GM21423 (cell line): ENCODE measurements around the gene FN3K.
"Not testable (repeated sequence)": the region's sequence is repeated elsewhere in the genome, so short reads cannot be mapped to it uniquely, and the experiment has no call there.

ENCODE experiments used
- ATAC-seq: cut with Tn5 transposase; IDR thresholded peaks from one replicate; pipeline ENCODE4 v1.9.1; 2021; ENCODE audit warnings: mild to moderate bottlenecking, moderate library complexity; ENCODE audit not compliant: unreplicated experiment

The FN3K gene

GRCh38 chr17:82736511-82737185 lies 1.2 kb downstream of the FN3K start:
- no peak for ATAC-seq

GRCh38 chr17:82737967-82738877 lies 2.8 kb downstream of the FN3K start:
- no peak for ATAC-seq

GRCh38 chr17:82740906-82741759 lies 5.7 kb downstream of the FN3K start:
- no peak for ATAC-seq

GRCh38 chr17:82743344-82744219 lies 8.2 kb downstream of the FN3K start:
- no peak for ATAC-seq

- ATAC-seq = not testable (repeated sequence)
Observed at GRCh38 chr17:82744736-82745135, 9.3 kb downstream of the FN3K start.

DNA sequence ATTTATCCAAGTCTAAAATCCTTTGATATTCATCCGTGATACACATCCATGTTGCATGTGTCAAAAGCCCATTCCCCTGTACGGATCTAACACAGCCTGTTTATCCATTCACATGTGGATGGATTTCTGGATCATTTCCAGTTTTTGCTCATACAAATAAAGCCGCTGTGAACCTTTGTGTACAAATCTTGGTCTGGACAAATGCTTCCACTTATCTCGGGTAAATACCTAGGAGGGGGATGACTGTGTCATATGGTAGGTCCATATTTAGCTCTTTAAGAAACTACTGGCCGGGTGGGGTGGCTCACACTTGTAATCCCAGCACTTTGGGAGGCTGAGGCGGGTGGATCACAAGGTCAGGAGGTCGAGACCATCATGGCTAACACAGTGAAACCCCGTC lies 10.1 kb downstream of the FN3K start:
- ATAC-seq = no peak

DNA sequence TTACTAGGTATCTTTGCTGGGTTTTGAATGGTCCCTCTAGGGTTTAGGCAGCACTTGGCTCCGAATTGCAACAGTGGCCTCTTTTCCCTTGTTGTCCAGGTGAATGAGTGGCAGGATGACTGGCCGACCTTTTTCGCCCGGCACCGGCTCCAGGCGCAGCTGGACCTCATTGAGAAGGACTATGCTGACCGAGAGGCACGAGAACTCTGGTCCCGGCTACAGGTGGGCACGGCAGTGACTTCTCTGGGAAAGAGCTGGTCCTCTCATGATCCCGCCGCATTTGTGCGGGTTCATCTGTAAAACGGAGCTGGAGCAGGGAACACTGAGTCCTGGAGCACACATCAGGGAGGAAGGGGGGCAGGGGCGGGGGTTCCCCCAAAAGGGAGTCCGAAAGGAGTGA lies 13.3 kb downstream of the FN3K start:
- no peak for ATAC-seq

DNA sequence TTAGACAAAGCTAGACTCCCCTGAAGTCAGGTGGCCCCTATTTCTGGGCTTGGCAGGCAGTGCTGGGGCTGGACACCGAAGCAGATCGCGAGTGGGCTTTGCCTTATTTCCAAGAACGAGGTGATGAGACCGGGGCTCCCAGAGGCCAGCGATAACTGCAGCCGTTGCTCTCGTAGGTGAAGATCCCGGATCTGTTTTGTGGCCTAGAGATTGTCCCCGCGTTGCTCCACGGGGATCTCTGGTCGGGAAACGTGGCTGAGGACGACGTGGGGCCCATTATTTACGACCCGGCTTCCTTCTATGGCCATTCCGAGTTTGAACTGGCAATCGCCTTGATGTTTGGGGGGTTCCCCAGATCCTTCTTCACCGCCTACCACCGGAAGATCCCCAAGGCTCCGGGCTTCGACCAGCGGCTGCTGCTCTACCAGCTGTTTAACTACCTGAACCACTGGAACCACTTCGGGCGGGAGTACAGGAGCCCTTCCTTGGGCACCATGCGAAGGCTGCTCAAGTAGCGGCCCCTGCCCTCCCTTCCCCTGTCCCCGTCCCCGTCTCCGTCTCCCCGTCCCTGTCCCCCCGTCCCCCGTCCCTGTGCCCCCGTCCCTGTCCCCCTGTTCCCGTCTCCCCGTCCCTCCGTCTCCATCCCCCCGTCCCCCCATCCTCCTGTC lies 15.0 kb downstream of the FN3K start:
- no peak for ATAC-seq

DNA sequence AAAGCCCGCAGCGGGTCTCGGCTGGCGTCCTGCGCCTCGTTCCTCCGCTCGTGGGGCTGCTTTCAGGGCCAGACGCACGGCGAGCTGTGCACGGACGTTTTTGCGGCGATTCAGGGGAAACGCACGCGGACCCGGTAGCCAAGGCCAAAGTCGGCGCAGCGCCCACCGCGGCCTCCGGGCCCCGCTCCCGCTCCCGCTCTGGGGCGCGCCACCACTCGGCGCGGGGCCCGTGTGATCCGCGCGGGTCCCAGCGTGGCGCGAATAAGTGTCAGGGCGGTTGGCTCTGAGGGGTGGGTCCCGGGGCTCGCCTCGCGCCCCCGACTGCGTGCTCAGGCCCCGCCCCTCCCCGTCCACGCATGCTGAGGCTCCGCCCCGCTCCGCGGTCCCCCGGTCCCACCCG lies 15.8 kb downstream of the FN3K start:
- ATAC-seq = peak; percentile 36

- peak; percentile 71 for ATAC-seq
Observed at GRCh38 chr17:82751571-82752370, 16.4 kb downstream of the FN3K start, which contains the start of gene TBCD. TSS of gene TBCD (plus strand) at chr17:82752065. CDS start at chr17:82752194, 129 bp downstream.

- ATAC-seq = peak; percentile 30
Observed at GRCh38 chr17:82752371-82753200, 17.2 kb downstream of the FN3K start.

DNA sequence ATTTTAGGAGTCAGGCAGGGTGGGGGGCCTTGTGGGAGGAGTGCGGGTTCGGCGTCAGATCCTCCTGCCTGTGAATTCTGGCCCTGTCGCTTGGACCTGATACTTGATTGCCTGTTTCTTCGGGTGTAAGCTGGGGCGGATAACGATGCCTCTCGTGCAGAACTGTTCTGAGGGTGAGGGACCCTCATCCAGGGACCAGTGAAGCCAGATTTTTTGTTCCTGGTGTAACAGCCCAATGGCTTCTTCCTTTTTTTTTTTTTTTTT lies 17.7 kb downstream of the FN3K start:
- ATAC-seq = no peak

GRCh38 chr17:82754297-82755208 lies 19.1 kb downstream of the FN3K start:
- no peak for ATAC-seq

GRCh38 chr17:82756166-82756565 lies 20.8 kb downstream of the FN3K start:
- no peak for ATAC-seq

- ATAC-seq = no peak
Observed at GRCh38 chr17:82765371-82765770, 30.0 kb downstream of the FN3K start.

DNA sequence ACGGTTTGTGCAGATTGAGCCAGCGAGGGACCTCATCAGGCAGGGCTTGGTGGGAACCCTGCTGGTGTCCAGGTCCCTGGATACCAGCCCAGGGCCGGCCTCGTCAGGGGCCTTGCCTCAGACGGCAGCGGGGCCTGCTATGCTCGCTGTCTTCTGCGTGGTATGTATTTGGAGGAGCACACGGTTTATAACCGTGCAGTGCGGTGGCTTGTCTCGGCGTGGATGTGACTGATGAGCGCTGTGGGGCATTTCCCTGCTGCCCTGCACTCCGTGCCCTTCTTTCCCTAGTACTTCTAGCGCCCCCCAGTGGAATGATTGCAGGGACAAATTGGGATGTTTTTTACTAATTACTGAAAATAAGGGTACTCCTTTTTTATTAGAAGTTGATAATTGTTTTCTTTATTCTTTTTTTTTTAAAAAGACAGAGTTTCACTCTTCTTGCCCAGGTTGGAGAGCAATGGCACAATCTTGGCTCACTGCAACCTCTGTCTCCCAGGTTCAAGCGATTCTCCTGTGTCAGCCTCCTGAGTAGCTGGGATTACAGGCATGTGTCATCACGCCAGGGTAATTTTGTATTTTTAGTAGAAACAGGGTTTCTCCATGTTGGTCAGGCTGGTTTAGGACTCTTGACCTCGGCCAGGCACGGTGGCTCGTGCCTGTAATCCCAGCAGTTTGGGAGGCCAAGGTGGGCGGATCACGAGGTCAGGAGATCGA lies 31.8 kb downstream of the FN3K start:
- ATAC-seq = no peak

DNA sequence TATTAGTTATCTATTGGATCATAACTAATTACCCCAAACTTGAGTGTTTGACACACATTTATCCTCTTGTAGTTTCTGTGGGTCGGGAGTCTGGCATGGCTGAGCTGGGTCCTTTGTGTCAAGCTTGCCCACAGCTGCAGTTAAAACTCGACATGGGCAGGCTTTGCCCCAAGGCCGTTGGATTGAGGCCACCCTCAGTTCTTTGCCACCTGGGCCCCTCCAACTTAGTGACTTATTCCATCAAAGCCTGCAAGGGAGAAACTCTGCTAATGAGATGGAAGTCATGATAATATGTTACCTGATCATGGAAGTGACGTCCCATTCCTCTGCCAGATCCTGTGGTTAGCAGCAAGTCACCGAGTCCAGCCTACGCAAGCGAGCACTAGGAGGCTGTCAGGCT lies 33.6 kb downstream of the FN3K start:
- no peak for ATAC-seq
